Liver (tissue), 9 donors: ENCODE data around the gene PPM1M. TPM values are rescaled to one million over a fixed set of nuclear protein-coding genes. Genes with fewer than 3 reads are reported as not detected.
A peak's percentile ranks its signal among the peaks of the same experiment; 100 is the strongest.

ENCODE experiments used
- DNase-seq: peaks from one replicate; pipeline ENCODE4 v3.0.0-alpha.2; 2017; ENCODE audit warnings: low spot score
- H3K27ac ChIP-seq, 2 donors: one replicate each; pipeline ENCODE4 v1.7.0; 2013; ENCODE audit warnings: inconsistent platforms in 2 of 2, low read length in 2 of 2, control low read depth in 1 of 2, low read depth in 1 of 2, mild to moderate bottlenecking in 1 of 2
- H3K27me3 ChIP-seq, 4 donors: one replicate each; pipeline versions ENCODE4 v1.6.1 to v1.7.0; 2013; ENCODE audit warnings: low read length in 3 of 4, inconsistent platforms in 1 of 4, mild to moderate bottlenecking in 1 of 4, moderate library complexity in 1 of 4; ENCODE audit not compliant: control insufficient read depth in 4 of 4, insufficient read depth in 4 of 4
- H3K36me3 ChIP-seq, 4 donors: one replicate each; pipeline versions ENCODE4 v1.6.1 to v1.7.0; 2013; ENCODE audit warnings: low read length in 3 of 4, mild to moderate bottlenecking in 3 of 4, low read depth in 1 of 4, moderate library complexity in 1 of 4; ENCODE audit not compliant: control insufficient read depth in 4 of 4, insufficient read depth in 3 of 4
- H3K4me1 ChIP-seq, 4 donors: one replicate each; pipeline versions ENCODE4 v1.6.1 to v1.7.0; 2013; ENCODE audit warnings: low read length in 3 of 4, mild to moderate bottlenecking in 3 of 4, moderate library complexity in 1 of 4; ENCODE audit not compliant: control insufficient read depth in 4 of 4, insufficient read depth in 4 of 4
- H3K4me3 ChIP-seq, 3 donors: one replicate each; pipeline versions ENCODE4 v1.6.1 to v1.7.0; 2013; ENCODE audit warnings: low read length in 3 of 3, control low read depth in 1 of 3, low read depth in 1 of 3, mild to moderate bottlenecking in 1 of 3
- H3K9ac ChIP-seq, 2 donors: one replicate each; pipeline ENCODE4 v1.7.0; 2013; ENCODE audit warnings: low read length in 2 of 2, mild to moderate bottlenecking in 2 of 2, moderate library complexity in 2 of 2, control low read depth in 1 of 2, low read depth in 1 of 2
- H3K9me3 ChIP-seq, 4 donors: one replicate each; pipeline versions ENCODE4 v1.6.1 to v1.7.0; 2013; ENCODE audit warnings: low read length in 3 of 4; ENCODE audit not compliant: control insufficient read depth in 4 of 4
- ATF3 ChIP-seq: IDR thresholded peaks from 2 replicates; pipeline ENCODE4 v1.6.1; 2016; ENCODE audit warnings: antibody characterized with exemption
- CTCF ChIP-seq: fragments of 150-350 bp; IDR thresholded peaks from 2 replicates; pipeline ENCODE4 v1.5.1; 2017; ENCODE audit warnings: improper control_type of control experiment, low read depth, low read length; ENCODE audit not compliant: missing input control
- FOXA1 ChIP-seq: IDR thresholded peaks from 2 replicates; pipeline ENCODE4 v1.6.1; 2016; ENCODE audit warnings: antibody characterized with exemption
- FOXA2 ChIP-seq: IDR thresholded peaks from 2 replicates; pipeline ENCODE4 v1.6.1; 2016; ENCODE audit warnings: antibody characterized with exemption
- GABPA ChIP-seq, 2 donors: IDR thresholded peaks in 1 of 2; conservative IDR thresholded peaks in 1 of 2; 2 replicates each; pipeline ENCODE4 v1.6.1; 2016; ENCODE audit warnings: antibody characterized with exemption in 2 of 2, mild to moderate bottlenecking in 1 of 2, moderate library complexity in 1 of 2
- HNF4A ChIP-seq, 2 donors: conservative IDR thresholded peaks; 2 replicates each; pipeline ENCODE4 v1.6.1; 2016; ENCODE audit warnings: antibody characterized with exemption in 2 of 2, mild to moderate bottlenecking in 2 of 2
- JUND ChIP-seq, 2 donors: IDR thresholded peaks; 2 replicates each; pipeline ENCODE4 v1.6.1; 2016; ENCODE audit warnings: antibody characterized with exemption in 2 of 2
- MAX ChIP-seq: IDR thresholded peaks from 2 replicates; pipeline ENCODE4 v1.6.1; 2016; ENCODE audit warnings: antibody characterized with exemption
- NR2F2 ChIP-seq: IDR thresholded peaks from 2 replicates; pipeline ENCODE4 v1.6.1; 2016; ENCODE audit warnings: antibody characterized with exemption
- RAD21 ChIP-seq, 2 donors: IDR thresholded peaks; 2 replicates each; pipeline ENCODE4 v1.6.1; 2016; ENCODE audit warnings: antibody characterized with exemption in 2 of 2, mild to moderate bottlenecking in 2 of 2
- REST ChIP-seq: IDR thresholded peaks from 2 replicates; pipeline ENCODE4 v1.6.1; 2016; ENCODE audit warnings: antibody characterized with exemption, mild to moderate bottlenecking
- SP1 ChIP-seq: IDR thresholded peaks from 2 replicates; pipeline ENCODE4 v1.6.1; 2018; ENCODE audit warnings: antibody characterized with exemption, mild to moderate bottlenecking
- YY1 ChIP-seq: IDR thresholded peaks from 2 replicates; pipeline ENCODE4 v1.6.1; 2016; ENCODE audit warnings: antibody characterized with exemption, mild to moderate bottlenecking
- ZBTB33 ChIP-seq: IDR thresholded peaks from 2 replicates; pipeline ENCODE4 v1.6.1; 2016; ENCODE audit warnings: antibody characterized with exemption
- WGBS: extraction: QIAGEN DNeasy Blood & Tissue Kit; methylation state at CpG from one replicate; pipeline ENCODE4 v1.1.7; 2013; 5-methylcytosine and 5-hydroxymethylcytosine counted together
- polyA plus RNA-seq, 2 donors: library from polyadenylated mRNA; stranded (reverse) in 1 of 2; unstranded in 1 of 2; fragments of 200-250 nt in 1 of 2; fragments of >200 nt in 1 of 2; fragmentation: Nextera tagmentation in 1 of 2; extraction: Ambion mirVana in 1 of 2; gene quantifications; one replicate each; pipeline versions ENCODE4 v1.2.1 to v1.2.3, GENCODE V29; 2013 to 2015
- total RNA-seq, 2 donors: library from RNA; depleted of rRNA; stranded (reverse); fragments of >200 nt; gene quantifications; one replicate each; pipeline ENCODE4 v1.2.3, GENCODE V29; 2014
- donor health status: healthy.
- donor health status: healthy.
- donor health status: healthy.
- donor health status: healthy.
- donor health status: healthy.

PPM1M gene
- total and polyA plus RNA-seq, 4 donors, result 2.8 to 5.5 (median 4.6) TPM

- no peaks in the 10 kb centered on the region for H3K9me3 ChIP-seq
- H3K36me3 ChIP-seq, result peaks cover 3 to 6% (median 5%) of the 10 kb centered on the region in 4 donors
- WGBS, result 67% methylated on average over 20 of the region's 20 CpGs
- TF ChIP-seq ZBTB33 (no peak), REST (no peak), NR2F2 (no peak), YY1 (no peak), CTCF (no peak)
- H3K4me3 ChIP-seq, result peak overlapping the region; percentile 71 to 95 (median 90)
- peak overlapping the region in 1 of 2 donors; percentile 90 for H3K9ac ChIP-seq
- no peak for DNase-seq
- peaks cover 14 to 82% (median 56%) of the 10 kb centered on the region in 4 donors for H3K4me1 ChIP-seq
- no peaks in the 10 kb centered on the region for H3K27me3 ChIP-seq
- peak overlapping the region; percentile 83 to 98 for H3K27ac ChIP-seq
These were observed 46.9 kb downstream of the PPM1M start for GRCh38 chr3:52292247-52293065.

GRCh38 chr3:52293491-52294319 is 48.1 kb downstream of the PPM1M start:
- H3K36me3 ChIP-seq, result peaks cover 3 to 6% (median 5%) of the 10 kb centered on the region in 4 donors
- DNase-seq, result no peak
- no peak for TF ChIP-seq CTCF
- no peak for TF ChIP-seq FOXA1
- no peak for TF ChIP-seq SP1
- no peak for TF ChIP-seq HNF4A (conservative IDR thresholded peaks at IDR 0.05)
- TF ChIP-seq JUND (IDR thresholded peaks at IDR 0.05), result no peak
- no peak for TF ChIP-seq NR2F2
- TF ChIP-seq REST, result no peak
- TF ChIP-seq MAX, result no peak
- no peak for TF ChIP-seq YY1
- TF ChIP-seq RAD21 (IDR thresholded peaks at IDR 0.05), result no peak
- TF ChIP-seq ATF3, result no peak
- TF ChIP-seq GABPA (IDR thresholded peaks at IDR 0.05 in 1 of 2, conservative IDR thresholded peaks at IDR 0.05 in 1 of 2), result no peak
- no peak for TF ChIP-seq FOXA2
- peaks cover 11 to 88% (median 57%) of the 10 kb centered on the region in 4 donors for H3K4me1 ChIP-seq
- H3K27me3 ChIP-seq, result no peaks in the 10 kb centered on the region
- WGBS, result 85% methylated on average over 17 of the region's 17 CpGs
- H3K9ac ChIP-seq, result no peak overlapping the region
- no peak overlapping the region for H3K27ac ChIP-seq
- no peak overlapping the region for H3K4me3 ChIP-seq
- H3K9me3 ChIP-seq, result no peaks in the 10 kb centered on the region
